BLaER1 treated with 17β-estradiol and CSF1 and Interleukin-3, amounts not matched to agents 10 nM and 100 nM (cell line): ENCODE results near the gene DEDD.

Experiments
- H3K27ac ChIP-seq, 11 experiments: shearing (Covaris generic); formaldehyde crosslinking; 2 replicates each; pipeline ENCODE4 v1.8.1; 2022
- H3K27me3 ChIP-seq, 11 experiments: shearing (Covaris generic); formaldehyde crosslinking; 2 replicates each; pipeline ENCODE4 v1.8.1; 2022
- H3K36me3 ChIP-seq, 11 experiments: shearing (Covaris generic); formaldehyde crosslinking; 2 replicates each; pipeline ENCODE4 v1.8.1; 2022
- H3K4me1 ChIP-seq, 10 experiments: shearing (Covaris generic); formaldehyde crosslinking; 2 replicates each; pipeline ENCODE4 v1.8.1; 2022
- H3K4me2 ChIP-seq, 11 experiments: shearing (Covaris generic); formaldehyde crosslinking; 2 replicates each; pipeline ENCODE4 v1.8.1; 2022
- H3K4me3 ChIP-seq, 10 experiments: shearing (Covaris generic); formaldehyde crosslinking; 2 replicates each; pipeline ENCODE4 v1.8.1; 2022
- H3K9ac ChIP-seq, 11 experiments: shearing (Covaris generic); formaldehyde crosslinking; 2 replicates each; pipeline ENCODE4 v1.8.1; 2022
- H3K9me3 ChIP-seq, 11 experiments: shearing (Covaris generic); formaldehyde crosslinking; replicated peaks in 1 of 11; 2 replicates each; pipeline ENCODE4 v1.8.1; 2022
- H4K20me1 ChIP-seq, 11 experiments: shearing (Covaris generic); formaldehyde crosslinking; 2 replicates each; pipeline ENCODE4 v1.8.1; 2022
- Cebpa-rat ChIP-seq, 11 experiments: shearing (Covaris generic); IDR thresholded peaks; 2 replicates each; pipeline ENCODE4 v1.8.1; 2022

The DEDD gene

DNA sequence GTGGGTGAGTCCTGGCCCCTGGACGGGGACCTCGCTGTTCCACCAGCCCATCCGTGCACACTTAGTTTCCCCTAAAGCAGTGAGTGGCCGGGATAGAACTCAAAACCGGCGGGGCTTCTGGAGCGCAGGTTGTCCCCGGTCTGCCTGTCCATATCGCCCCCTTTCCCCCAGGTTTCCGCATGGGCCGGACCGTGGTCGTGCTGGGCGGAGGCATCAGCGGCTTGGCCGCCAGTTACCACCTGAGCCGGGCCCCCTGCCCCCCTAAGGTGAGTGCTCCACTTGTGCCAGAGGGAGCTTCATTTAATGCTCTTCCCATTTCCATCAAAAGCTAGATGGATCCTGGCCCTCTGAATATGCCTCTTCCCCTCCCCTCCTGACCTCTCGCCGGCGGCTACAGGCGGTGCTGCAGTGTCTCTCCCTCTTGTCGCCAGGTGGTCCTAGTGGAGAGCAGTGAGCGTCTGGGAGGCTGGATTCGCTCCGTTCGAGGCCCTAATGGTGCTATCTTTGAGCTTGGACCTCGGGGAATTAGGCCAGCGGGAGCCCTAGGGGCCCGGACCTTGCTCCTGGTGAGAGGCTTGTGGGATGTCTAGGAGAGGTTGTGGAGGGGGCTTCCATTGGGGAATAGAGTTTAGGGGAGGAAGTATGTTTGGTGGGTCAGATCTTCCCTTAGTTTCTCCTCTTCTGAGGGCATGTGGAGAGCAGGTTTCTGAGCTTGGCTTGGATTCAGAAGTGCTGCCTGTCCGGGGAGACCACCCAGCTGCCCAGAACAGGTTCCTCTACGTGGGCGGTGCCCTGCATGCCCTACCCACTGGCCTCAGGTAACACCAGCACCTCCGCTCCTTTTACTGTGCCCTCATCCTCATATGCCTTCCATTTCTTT, 34.4 kb upstream of the DEDD start:
- no peak for TF ChIP-seq Cebpa-rat (IDR thresholded peaks at IDR 0.05)
- Histone ChIP-seq H4K20me1 (peaks cover 0 to 6% (median 0%) of the 10 kb centered on the region in 11 experiments; a peak in 2 of 22 replicates), H3K27ac (peak overlapping the region; percentile 59 to 92 (median 69)), H3K27me3 (no peaks in the 10 kb centered on the region), H3K4me2 (peak overlapping the region; percentile 94 to 100 (median 98)), H3K9me3 (no peaks in the 10 kb centered on the region), H3K9ac (peak overlapping the region; percentile 74 to 91 (median 82)), H3K36me3 (peaks cover 36 to 72% (median 60%) of the 10 kb centered on the region in 11 experiments), H3K4me3 (peak overlapping the region; percentile 65 to 80 (median 75)), H3K4me1 (peaks cover 25 to 53% (median 33%) of the 10 kb centered on the region in 10 experiments)

DNA sequence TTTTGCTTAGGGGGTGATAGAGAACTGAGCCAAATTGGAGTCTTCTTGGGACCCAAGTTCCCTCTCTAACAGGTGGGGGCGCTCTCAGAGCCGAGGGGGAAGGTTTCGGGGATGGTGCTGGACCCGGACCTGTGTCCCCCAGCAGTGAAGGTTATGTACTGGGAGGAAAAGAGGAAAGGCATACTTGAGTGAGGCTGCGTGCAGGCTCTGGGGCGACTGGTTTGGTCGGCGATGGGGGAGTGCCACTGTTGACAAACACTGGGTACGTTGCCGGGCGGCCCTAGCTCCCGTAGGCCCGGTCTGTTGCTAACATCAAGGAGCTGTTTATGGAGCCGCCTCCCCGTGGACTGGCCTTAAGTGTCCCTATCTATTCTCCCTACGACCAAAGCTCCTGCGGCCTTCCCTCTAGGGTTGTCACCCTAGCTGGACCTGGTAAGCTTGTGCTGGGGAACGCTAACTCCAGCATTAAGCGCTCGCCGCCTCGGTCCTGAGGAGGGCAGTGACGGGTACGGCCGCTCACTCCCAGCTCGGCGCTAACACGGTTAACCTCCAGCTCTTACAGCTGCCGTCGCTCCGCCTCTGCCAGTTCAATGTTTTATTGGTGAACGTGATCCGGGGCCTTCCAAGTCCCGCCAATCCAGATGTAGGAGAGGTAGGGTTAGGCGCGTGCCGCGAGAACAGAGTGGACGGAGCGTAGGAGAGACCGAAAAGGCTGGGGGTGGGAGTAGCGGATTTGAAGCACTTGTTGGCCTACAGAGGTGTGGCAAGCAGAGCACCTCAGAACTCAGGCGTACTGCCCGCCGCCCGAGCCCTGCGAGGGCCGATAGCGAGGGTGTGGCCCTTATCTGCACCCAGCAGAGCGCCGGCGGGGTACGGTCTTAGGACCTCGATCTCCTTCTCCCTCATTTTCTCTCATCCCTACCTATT, 33.5 kb upstream of the DEDD start, which contains the start of gene PPOX:
PPOX (plus strand) TSS at position 685 of the 927 bp plus-strand sequence. CDS start 422 bp downstream, outside the sequence.
- peak within 1 kb of the TSS; percentile 74 to 91 (median 82) for H3K9ac ChIP-seq
- peak within 1 kb of the TSS; percentile 59 to 92 (median 69) for H3K27ac ChIP-seq
- peak within 1 kb of the TSS; percentile 65 to 80 (median 75) for H3K4me3 ChIP-seq
- peaks cover 28 to 59% (median 41%) of the 10 kb centered on the region in 10 experiments for H3K4me1 ChIP-seq
- peaks cover 27 to 72% (median 57%) of the 10 kb centered on the region in 11 experiments for H3K36me3 ChIP-seq
- H4K20me1 ChIP-seq, result no peaks in the 10 kb centered on the region; a peak in 1 of 22 replicates
- no peaks in the 10 kb centered on the region for H3K27me3 ChIP-seq
- peak within 1 kb of the TSS; percentile 94 to 100 (median 98) for H3K4me2 ChIP-seq
- H3K9me3 ChIP-seq, result no peaks in the 10 kb centered on the region
- no peak for TF ChIP-seq Cebpa-rat (IDR thresholded peaks at IDR 0.05)

DNA sequence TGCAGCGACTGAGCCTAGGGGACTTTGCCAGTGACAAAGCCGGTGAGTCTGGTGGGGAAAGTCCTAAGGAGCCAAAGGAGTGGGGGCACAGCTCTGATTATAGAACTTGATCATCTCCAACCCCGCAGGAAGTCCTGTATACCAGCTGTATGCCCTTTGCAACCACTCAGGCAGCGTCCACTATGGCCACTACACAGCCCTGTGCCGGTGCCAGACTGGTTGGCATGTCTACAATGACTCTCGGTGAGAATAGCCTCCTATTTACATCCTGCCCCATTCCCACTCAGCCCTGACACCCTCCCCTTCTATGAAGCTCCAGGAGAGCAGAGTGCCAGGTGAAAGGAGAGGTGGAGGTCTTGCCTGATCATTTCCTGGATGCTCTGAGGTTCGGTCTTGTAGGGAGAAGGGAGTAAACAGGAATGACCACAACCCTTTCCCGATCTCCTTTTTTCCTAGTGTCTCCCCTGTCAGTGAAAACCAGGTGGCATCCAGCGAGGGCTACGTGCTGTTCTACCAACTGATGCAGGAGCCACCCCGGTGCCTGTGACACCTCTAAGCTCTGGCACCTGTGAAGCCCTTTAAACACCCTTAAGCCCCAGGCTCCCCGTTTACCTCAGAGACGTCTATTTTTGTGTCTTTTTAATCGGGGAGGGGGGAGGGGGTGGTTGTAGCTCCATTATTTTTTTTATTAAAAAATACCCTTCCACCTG, 32.6 kb upstream of the DEDD start:
- Histone ChIP-seq H3K4me3 (peak overlapping the region; percentile 65 to 80 (median 75)), H3K27me3 (no peaks in the 10 kb centered on the region), H3K27ac (peak overlapping the region; percentile 31 to 92 (median 68); a peak in 18 of 22 replicates), H3K4me2 (peak overlapping the region; percentile 76 to 99 (median 98)), H3K36me3 (peaks cover 23 to 70% (median 53%) of the 10 kb centered on the region in 11 experiments), H4K20me1 (no peaks in the 10 kb centered on the region; a peak in 1 of 22 replicates), H3K4me1 (peaks cover 37 to 69% (median 50%) of the 10 kb centered on the region in 10 experiments), H3K9ac (peak overlapping the region; percentile 74 to 91 (median 82)), H3K9me3 (no peaks in the 10 kb centered on the region)
- TF ChIP-seq Cebpa-rat (IDR thresholded peaks at IDR 0.05), result no peak

DNA sequence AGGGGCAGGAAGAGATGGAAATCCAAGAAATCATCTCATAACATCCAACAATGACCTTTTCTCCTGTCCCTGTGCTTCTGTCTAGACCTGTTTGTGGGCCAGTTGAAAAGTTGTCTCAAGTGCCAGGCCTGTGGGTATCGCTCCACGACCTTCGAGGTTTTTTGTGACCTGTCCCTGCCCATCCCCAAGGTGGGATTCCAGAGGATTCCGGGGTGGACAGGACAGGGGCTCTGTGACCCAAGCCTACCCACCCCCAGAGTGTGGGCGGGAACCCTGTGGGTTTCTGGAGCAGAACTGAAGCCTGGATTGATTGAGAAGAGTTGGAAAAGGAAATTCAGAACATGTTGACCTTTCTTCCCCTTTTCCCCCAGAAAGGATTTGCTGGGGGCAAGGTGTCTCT, 31.3 kb upstream of the DEDD start:
- Histone ChIP-seq H3K27me3 (no peaks in the 10 kb centered on the region), H3K4me2 (no peak overlapping the region; a peak in 1 of 22 replicates), H3K9ac (peak overlapping the region in 6 of 11 experiments; percentile 3 to 86 (median 42); a peak in 5 of 22 replicates), H3K4me1 (peaks cover 43 to 74% (median 56%) of the 10 kb centered on the region in 10 experiments), H3K27ac (peak overlapping the region in 1 of 11 experiments; percentile 1; a peak in 1 of 22 replicates), H3K36me3 (peaks cover 20 to 61% (median 43%) of the 10 kb centered on the region in 11 experiments), H4K20me1 (no peaks in the 10 kb centered on the region; a peak in 1 of 22 replicates), H3K9me3 (no peaks in the 10 kb centered on the region), H3K4me3 (no peak overlapping the region)
- no peak for TF ChIP-seq Cebpa-rat (IDR thresholded peaks at IDR 0.05)

DNA sequence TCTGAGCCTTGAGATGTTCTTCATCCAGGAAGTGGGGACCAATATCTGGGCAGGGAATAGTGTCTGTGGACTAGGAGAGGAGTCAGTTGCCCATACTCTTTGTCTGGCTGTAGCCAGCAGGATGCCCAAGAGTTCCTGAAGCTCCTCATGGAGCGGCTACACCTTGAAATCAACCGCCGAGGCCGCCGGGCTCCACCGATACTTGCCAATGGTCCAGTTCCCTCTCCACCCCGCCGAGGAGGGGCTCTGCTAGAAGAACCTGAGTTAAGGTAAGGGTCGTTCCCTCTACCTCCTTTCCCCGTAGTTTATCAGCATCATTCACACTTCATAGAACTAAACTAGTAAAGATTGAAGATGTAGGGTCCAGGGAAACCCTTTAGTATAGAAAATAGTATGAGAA, 30.3 kb upstream of the DEDD start:
- H3K4me1 ChIP-seq, result peaks cover 48 to 80% (median 60%) of the 10 kb centered on the region in 10 experiments
- H3K4me2 ChIP-seq, result peak overlapping the region in 1 of 11 experiments; percentile 7; a peak in 1 of 22 replicates
- H3K4me3 ChIP-seq, result no peak overlapping the region
- H3K9ac ChIP-seq, result peak overlapping the region in 7 of 11 experiments; percentile 1 to 86 (median 20); a peak in 9 of 22 replicates
- H4K20me1 ChIP-seq, result no peaks in the 10 kb centered on the region
- peaks cover 30 to 62% (median 52%) of the 10 kb centered on the region in 11 experiments for H3K36me3 ChIP-seq
- no peaks in the 10 kb centered on the region for H3K9me3 ChIP-seq
- H3K27ac ChIP-seq, result no peak overlapping the region
- no peak for TF ChIP-seq Cebpa-rat (IDR thresholded peaks at IDR 0.05)
- H3K27me3 ChIP-seq, result no peaks in the 10 kb centered on the region

DNA sequence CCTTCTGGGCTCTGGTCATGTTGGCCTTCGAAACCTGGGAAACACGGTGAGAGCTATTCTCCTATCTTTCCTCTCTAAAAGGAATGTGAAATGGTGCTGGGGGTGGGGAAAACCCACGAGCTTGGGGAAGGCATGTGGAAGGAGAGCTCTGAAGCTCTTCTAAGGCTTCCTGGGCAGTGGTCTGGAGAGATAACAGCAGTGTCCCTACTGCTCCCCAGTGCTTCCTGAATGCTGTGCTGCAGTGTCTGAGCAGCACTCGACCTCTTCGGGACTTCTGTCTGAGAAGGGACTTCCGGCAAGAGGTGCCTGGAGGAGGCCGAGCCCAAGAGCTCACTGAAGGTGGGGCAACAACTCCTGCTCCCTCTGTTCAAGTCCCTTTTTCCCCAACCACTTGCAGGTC, 29.6 kb upstream of the DEDD start:
- no peaks in the 10 kb centered on the region for H3K9me3 ChIP-seq
- peak overlapping the region in 4 of 11 experiments; percentile 18 to 86 (median 30); a peak in 3 of 22 replicates for H3K9ac ChIP-seq
- H3K36me3 ChIP-seq, result peaks cover 38 to 68% (median 60%) of the 10 kb centered on the region in 11 experiments
- peaks cover 40 to 72% (median 53%) of the 10 kb centered on the region in 10 experiments for H3K4me1 ChIP-seq
- peak overlapping the region in 2 of 11 experiments; percentile 9 to 10; a peak in 1 of 22 replicates for H3K4me2 ChIP-seq
- no peaks in the 10 kb centered on the region for H3K27me3 ChIP-seq
- H4K20me1 ChIP-seq, result no peaks in the 10 kb centered on the region
- TF ChIP-seq Cebpa-rat (IDR thresholded peaks at IDR 0.05), result no peak
- H3K27ac ChIP-seq, result no peak overlapping the region; a peak in 1 of 22 replicates
- H3K4me3 ChIP-seq, result no peak overlapping the region

GRCh38 chr1:161161652-161162051, 29.2 kb upstream of the DEDD start:
- Histone ChIP-seq H3K4me2 (peak overlapping the region in 3 of 11 experiments; percentile 9 to 91 (median 10); a peak in 2 of 22 replicates), H3K27ac (no peak overlapping the region), H3K9me3 (no peaks in the 10 kb centered on the region), H3K4me1 (peaks cover 36 to 68% (median 49%) of the 10 kb centered on the region in 10 experiments), H3K27me3 (no peaks in the 10 kb centered on the region), H4K20me1 (no peaks in the 10 kb centered on the region), H3K9ac (0 out of 22 replicates have a peak overlapping the region, but pooled peaks of 3 of the 11 experiments have one; percentile 9 to 93 (median 28)), H3K36me3 (peaks cover 42 to 72% (median 64%) of the 10 kb centered on the region in 11 experiments), H3K4me3 (no peak overlapping the region)
- TF ChIP-seq Cebpa-rat (IDR thresholded peaks at IDR 0.05), result no peak
